Prostate gland (tissue), 2 donors: Measurements from ENCODE around the gene KRTAP10-1.

Source experiments
- CTCF ChIP-seq, 4 experiments: fragments of 200-600 bp in 2 of 4; fragments of 450-650 bp in 2 of 4; sonication (generic) in 2 of 4; IDR thresholded peaks; 1 replicate in 3 of 4; 2 replicates in 1 of 4; pipeline ENCODE4 v1.5.1; 2016 to 2019; ENCODE audit warnings: antibody characterized with exemption in 4 of 4, mild to moderate bottlenecking in 2 of 4, moderate library complexity in 2 of 4
- POLR2A ChIP-seq: fragments of 450-650 bp; IDR thresholded peaks from one replicate; pipeline ENCODE4 v1.6.1; 2016; ENCODE audit warnings: antibody characterized with exemption, mild to moderate bottlenecking
- POLR2AphosphoS5 ChIP-seq: sonication (generic); formaldehyde crosslinking; IDR thresholded peaks from one replicate; pipeline ENCODE4 v1.6.1; 2017; ENCODE audit warnings: antibody characterized with exemption

GRCh38 chr21:44558695-44559094 lies 18.7 kb upstream of the KRTAP10-1 start, which contains the start of gene KRTAP10-3:
- no peak for TF ChIP-seq POLR2AphosphoS5
- TF ChIP-seq CTCF (IDR thresholded peaks at IDR 0.05) = no peak
- no peak for TF ChIP-seq POLR2A
